Gastrocnemius medialis (tissue), 4 donors: ENCODE results near the gene RAB6B. TPM values are rescaled to one million over a fixed set of nuclear protein-coding genes. Genes with fewer than 3 reads are reported as not detected.

Source experiments
- ATAC-seq, 2 donors: fragments of 150-250 bp; one replicate each; pipeline ENCODE4 v1.9.1; 2016
- DNase-seq, 2 donors: peaks; one replicate each; pipeline ENCODE4 v3.0.0-alpha.2; 2019
- H3K27ac ChIP-seq, 4 donors: fragments of 200-600 bp; sonication (generic); 1 replicate in 1 of 4; 2 replicates in 3 of 4; pipeline ENCODE4 v1.5.1; 2016 to 2018; ENCODE audit warnings: mild to moderate bottlenecking in 2 of 4, moderate library complexity in 1 of 4
- H3K27me3 ChIP-seq, 3 donors: fragments of 200-600 bp; sonication (generic) in 2 of 3; 1 replicate in 1 of 3; 2 replicates in 2 of 3; pipeline versions ENCODE4 v1.5.1 to v1.6.0; 2016 to 2019; ENCODE audit warnings: mild to moderate bottlenecking in 1 of 3, moderate library complexity in 1 of 3
- H3K36me3 ChIP-seq, 2 donors: fragments of 200-600 bp; sonication (generic) in 1 of 2; one replicate each; pipeline ENCODE4 v1.5.1; 2017 to 2018
- H3K4me1 ChIP-seq, 2 donors: fragments of 200-600 bp; sonication (generic) in 1 of 2; one replicate each; pipeline ENCODE4 v1.5.1; 2016 to 2017; ENCODE audit warnings: mild to moderate bottlenecking in 2 of 2
- H3K4me3 ChIP-seq, 4 donors: fragments of 200-600 bp; sonication (generic) in 3 of 4; 1 replicate in 1 of 4; 2 replicates in 3 of 4; pipeline ENCODE4 v1.5.1; 2016 to 2019; ENCODE audit warnings: mild to moderate bottlenecking in 2 of 4
- H3K9me3 ChIP-seq, 3 donors: fragments of 200-600 bp; sonication (generic) in 2 of 3; 1 replicate in 1 of 3; 2 replicates in 2 of 3; pipeline ENCODE4 v1.5.1; 2016 to 2019
- CTCF ChIP-seq, 5 experiments: fragments of 450-650 bp in 3 of 5; fragments of 200-600 bp in 2 of 5; sonication (generic) in 2 of 5; IDR thresholded peaks in 4 of 5; conservative IDR thresholded peaks in 1 of 5; 1 replicate in 4 of 5; 2 replicates in 1 of 5; pipeline ENCODE4 v1.5.1; 2016 to 2019; ENCODE audit warnings: antibody characterized with exemption in 5 of 5, mild to moderate bottlenecking in 3 of 5, moderate library complexity in 3 of 5
- POLR2A ChIP-seq, 2 donors: fragments of 450-650 bp; IDR thresholded peaks; one replicate each; pipeline ENCODE4 v1.6.1; 2017; ENCODE audit warnings: antibody characterized with exemption in 2 of 2, mild to moderate bottlenecking in 2 of 2, moderate library complexity in 2 of 2
- in situ Hi-C, 4 donors: fragments of 200-750 bp; cut with MboI; loops; one replicate each; pipeline versions ENCODE4 v1.15.0 to v1.8.0; 2017; ENCODE audit warnings: low sequenced_read_pairs in 4 of 4
- intact Hi-C: fragments of 100-400 bp; cut with DNase I; formaldehyde crosslinking; loops from one replicate; pipeline ENCODE4 v1.15.1; 2023; ENCODE audit warnings: low total_unique reads
- total RNA-seq, 4 donors: library from RNA; depleted of rRNA; stranded (reverse); fragments of >200 nt; gene quantifications; one replicate each; pipeline versions ENCODE4 v1.1.0 to v1.2.3, GENCODE V29; 2016

RAB6B gene
- total RNA-seq, 4 donors from 2014 or later, result 0.31 to 1.1 (median 0.72) TPM

DNA sequence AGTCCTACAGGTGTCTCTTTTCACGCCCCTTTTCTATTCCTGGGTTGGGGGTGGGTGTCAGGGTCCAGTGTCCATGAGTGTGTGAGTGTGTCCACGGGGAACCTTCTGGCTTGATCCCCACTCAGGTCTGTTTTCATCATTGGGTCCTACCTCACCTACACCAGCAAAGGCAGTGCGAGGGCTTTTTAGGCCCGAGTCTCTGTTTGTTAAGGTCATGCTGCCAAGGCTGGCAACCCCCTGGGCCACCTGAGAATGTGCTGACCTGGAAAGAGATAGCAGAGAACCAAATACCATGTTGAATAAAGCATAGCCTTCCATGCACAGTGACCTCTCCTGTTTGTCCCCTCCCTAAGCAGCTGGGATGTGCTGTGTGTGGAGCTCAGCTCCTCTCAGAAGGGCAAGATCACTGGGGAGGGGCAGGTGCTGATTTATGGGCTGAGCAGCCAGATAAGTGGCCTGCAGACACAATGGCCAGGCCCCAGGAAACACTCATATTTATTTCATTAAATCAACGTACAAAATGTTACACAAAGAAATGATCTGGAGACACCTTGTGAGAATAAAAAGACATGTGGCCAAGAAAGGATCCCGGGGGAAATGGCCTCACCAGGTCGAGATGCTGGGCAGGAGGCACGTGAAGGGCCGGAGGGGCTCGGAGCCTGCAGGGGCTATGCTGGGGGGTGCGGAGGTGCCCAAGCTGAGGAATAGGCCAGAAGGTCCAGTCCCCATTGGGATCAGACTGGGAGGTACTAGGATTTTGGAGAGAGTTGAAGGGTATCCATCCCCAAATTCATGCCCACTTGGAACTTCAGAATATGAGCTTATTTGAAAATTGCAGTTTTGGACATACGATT is 36.1 kb downstream of the RAB6B start:
- Histone ChIP-seq H3K4me3 (no peak overlapping the region), H3K27ac (no peak overlapping the region), H3K4me1 (no peaks in the 10 kb centered on the region), H3K36me3 (no peaks in the 10 kb centered on the region), H3K9me3 (no peaks in the 10 kb centered on the region), H3K27me3 (no peaks in the 10 kb centered on the region)
- ATAC-seq (no peak), DNase-seq (no peak)
- TF ChIP-seq CTCF (IDR thresholded peaks at IDR 0.05 in 4 of 5, conservative IDR thresholded peaks at IDR 0.05 in 1 of 5) (no peak), POLR2A (IDR thresholded peaks at IDR 0.05) (no peak)
- in situ Hi-C loops (no loop called here), intact Hi-C loops (no loop called here)

GRCh38 chr3:133857767-133858166 is 37.9 kb downstream of the RAB6B start:
- in situ Hi-C loops (no loop called here), intact Hi-C loops (no loop called here)
- H3K4me1 ChIP-seq, result no peaks in the 10 kb centered on the region
- no peak for TF ChIP-seq POLR2A (IDR thresholded peaks at IDR 0.05)
- TF ChIP-seq CTCF (IDR thresholded peaks at IDR 0.05 in 4 of 5, conservative IDR thresholded peaks at IDR 0.05 in 1 of 5), result no peak
- no peaks in the 10 kb centered on the region for H3K27me3 ChIP-seq
- H3K9me3 ChIP-seq, result no peaks in the 10 kb centered on the region
- H3K36me3 ChIP-seq, result no peaks in the 10 kb centered on the region
- H3K27ac ChIP-seq, result no peak overlapping the region
- no peak for DNase-seq
- no peak for ATAC-seq
- no peak overlapping the region for H3K4me3 ChIP-seq

GRCh38 chr3:133856316-133856715 is 39.4 kb downstream of the RAB6B start:
- in situ Hi-C loops, result no loop called here
- no peaks in the 10 kb centered on the region for H3K4me1 ChIP-seq
- H3K36me3 ChIP-seq, result no peaks in the 10 kb centered on the region
- no peaks in the 10 kb centered on the region for H3K9me3 ChIP-seq
- no peak overlapping the region for H3K27ac ChIP-seq
- intact Hi-C loops, result no loop called here
- ATAC-seq (no peak), DNase-seq (no peak)
- no peak overlapping the region for H3K4me3 ChIP-seq
- H3K27me3 ChIP-seq, result no peaks in the 10 kb centered on the region
- TF ChIP-seq CTCF (IDR thresholded peaks at IDR 0.05 in 4 of 5, conservative IDR thresholded peaks at IDR 0.05 in 1 of 5) (no peak), POLR2A (IDR thresholded peaks at IDR 0.05) (no peak)

GRCh38 chr3:133855772-133856171 is 39.9 kb downstream of the RAB6B start:
- H3K4me3 ChIP-seq, result no peak overlapping the region
- no peak for DNase-seq
- no peaks in the 10 kb centered on the region for H3K27me3 ChIP-seq
- intact Hi-C loops (no loop called here), in situ Hi-C loops (no loop called here)
- no peak overlapping the region for H3K27ac ChIP-seq
- TF ChIP-seq POLR2A (IDR thresholded peaks at IDR 0.05), result no peak
- no peaks in the 10 kb centered on the region for H3K4me1 ChIP-seq
- no peaks in the 10 kb centered on the region for H3K36me3 ChIP-seq
- H3K9me3 ChIP-seq, result no peaks in the 10 kb centered on the region
- no peak for ATAC-seq

- H3K27ac ChIP-seq, result no peak overlapping the region
- no peak overlapping the region for H3K4me3 ChIP-seq
- no peaks in the 10 kb centered on the region for H3K4me1 ChIP-seq
- ATAC-seq (no peak), DNase-seq (no peak)
- TF ChIP-seq POLR2A (IDR thresholded peaks at IDR 0.05) (no peak), CTCF (IDR thresholded peaks at IDR 0.05 in 4 of 5, conservative IDR thresholded peaks at IDR 0.05 in 1 of 5) (no peak)
- H3K27me3 ChIP-seq, result no peaks in the 10 kb centered on the region
- intact Hi-C loops (no loop called here), in situ Hi-C loops (no loop called here)
- H3K36me3 ChIP-seq, result no peaks in the 10 kb centered on the region
- H3K9me3 ChIP-seq, result no peaks in the 10 kb centered on the region
Observed at GRCh38 chr3:133855002-133855370, 40.7 kb downstream of the RAB6B start.
